H1 (cell line): ENCODE results near the gene SPATA22. TPM values are rescaled to one million over a fixed set of nuclear protein-coding genes. Genes with fewer than 3 reads are reported as not detected.
"Not testable (repeated sequence)": the region's sequence is repeated elsewhere in the genome, so short reads cannot be mapped to it uniquely, and the experiment has no call there.

Experiments used
- CTCF ChIA-PET: fragments of 300-600 bp; sonication (Branson Sonifier 250); formaldehyde crosslinking; loops from one replicate; lab custom pipeline; 2021; ENCODE audit not compliant: partially characterized antibody; lab: Charles Lee
- POLR2A ChIA-PET: fragments of 300-600 bp; sonication (Branson Sonifier 250); formaldehyde crosslinking; loops from one replicate; lab custom pipeline; 2021; ENCODE audit warnings: inconsistent platforms; ENCODE audit not compliant: partially characterized antibody; lab: Charles Lee
- DNase-seq, 2 experiments: peaks; one replicate each; pipeline versions ENCODE4 v3.0.0 to v3.0.0-alpha.2; 2010 to 2022; ENCODE audit warnings: low spot score in 2 of 2, low read depth in 1 of 2, mixed read lengths in 1 of 2
- FAIRE-seq: peaks from 2 replicates; lab custom pipeline; 2011; peaks lifted over from hg19 to GRCh38; lab: Jason Lieb, UNC
- H2AFZ ChIP-seq: 2 replicates; pipeline ENCODE4 v1.8.1; 2012; ENCODE audit warnings: low read length, inconsistent platforms
- H2AK5ac ChIP-seq: 2 replicates; pipeline ENCODE4 v1.6.1; 2013; ENCODE audit warnings: low read depth, low read length
- H2BK120ac ChIP-seq: replicated peaks from 2 replicates; pipeline ENCODE3; 2013; ENCODE audit warnings: low read depth, low read length, inconsistent platforms
- H2BK12ac ChIP-seq: 2 replicates; pipeline ENCODE4 v1.6.1; 2013; ENCODE audit warnings: low read depth, low read length
- H2BK15ac ChIP-seq: 2 replicates; pipeline ENCODE4 v1.6.1; 2013; ENCODE audit warnings: low read length
- H2BK20ac ChIP-seq: 2 replicates; pipeline ENCODE4 v1.6.1; 2013; ENCODE audit warnings: low read length
- H2BK5ac ChIP-seq: 2 replicates; pipeline ENCODE4 v1.6.1; 2013; ENCODE audit warnings: low read depth, low read length
- H3K14ac ChIP-seq: 2 replicates; pipeline ENCODE4 v1.6.1; 2013; ENCODE audit warnings: inconsistent platforms; ENCODE audit not compliant: insufficient read length
- H3K18ac ChIP-seq: 2 replicates; pipeline ENCODE4 v1.6.1; 2013; ENCODE audit warnings: low read length; ENCODE audit errors: extremely low read depth
- H3K23ac ChIP-seq: 2 replicates; pipeline ENCODE4 v1.6.1; 2013; ENCODE audit warnings: inconsistent platforms; ENCODE audit not compliant: insufficient read length
- H3K23me2 ChIP-seq: 2 replicates; pipeline ENCODE4 v1.6.1; 2013; ENCODE audit warnings: low read depth, low read length
- H3K27ac ChIP-seq: 2 replicates; pipeline ENCODE4 v1.6.1; 2011; ENCODE audit warnings: low read depth, low read length, inconsistent platforms
- H3K27me3 ChIP-seq, 4 experiments: replicated peaks in 1 of 4; 1 replicate in 1 of 4; 2 replicates in 3 of 4; pipeline versions ENCODE4 v1.6.1 to v1.8.1; 2011 to 2013; ENCODE audit warnings: low read length in 3 of 4, mild to moderate bottlenecking in 3 of 4, inconsistent platforms in 2 of 4, mixed read lengths in 2 of 4, moderate library complexity in 1 of 4; ENCODE audit not compliant: control insufficient read depth in 3 of 4, insufficient read depth in 3 of 4; ENCODE audit errors: extremely low read depth in 1 of 4
- H3K36me3 ChIP-seq, 4 experiments: 2 replicates each; pipeline versions ENCODE4 v1.6.1 to v1.8.1; 2011 to 2013; ENCODE audit warnings: mild to moderate bottlenecking in 4 of 4, low read length in 3 of 4, moderate library complexity in 2 of 4, control low read depth in 1 of 4, inconsistent platforms in 1 of 4; ENCODE audit not compliant: insufficient read depth in 4 of 4, control insufficient read depth in 2 of 4
- H3K4ac ChIP-seq: replicated peaks from 2 replicates; pipeline ENCODE3; 2013; ENCODE audit warnings: low read length, low read depth, mixed read lengths, inconsistent platforms; ENCODE audit not compliant: insufficient read length
- H3K4me1 ChIP-seq, 4 experiments: replicated peaks in 1 of 4; 1 replicate in 1 of 4; 2 replicates in 3 of 4; pipeline versions ENCODE4 v1.6.1 to v1.8.1; 2011 to 2013; ENCODE audit warnings: low read length in 3 of 4, inconsistent platforms in 2 of 4, mixed read lengths in 1 of 4; ENCODE audit not compliant: insufficient read depth in 4 of 4, control insufficient read depth in 3 of 4
- H3K4me2 ChIP-seq, 2 experiments: 2 replicates each; pipeline versions ENCODE4 v1.6.1 to v1.8.1; 2011 to 2013; ENCODE audit warnings: low read depth in 2 of 2, low read length in 2 of 2, control low read depth in 1 of 2, inconsistent platforms in 1 of 2, mild to moderate bottlenecking in 1 of 2; ENCODE audit not compliant: insufficient read depth in 1 of 2
- H3K4me3 ChIP-seq, 4 experiments: fragments of 200-600, 300-600 bp in 1 of 4; sonication (generic), shearing (Covaris generic), sonication (Bioruptor Twin) in 1 of 4; 2 replicates each; pipeline versions ENCODE4 v1.5.1 to v1.8.1; 2011 to 2016; ENCODE audit warnings: low read length in 4 of 4, low read depth in 3 of 4, control low read depth in 2 of 4, inconsistent platforms in 2 of 4, mild to moderate bottlenecking in 2 of 4, mixed read lengths in 1 of 4, moderate library complexity in 1 of 4; ENCODE audit not compliant: insufficient read depth in 2 of 4; ENCODE audit errors: extremely low read depth in 1 of 4
- H3K56ac ChIP-seq: replicated peaks from 2 replicates; pipeline ENCODE3; 2013; ENCODE audit warnings: low read depth, mild to moderate bottlenecking, mixed read lengths, low read length, inconsistent platforms; ENCODE audit not compliant: insufficient read length
- H3K79me1 ChIP-seq: 2 replicates; pipeline ENCODE4 v1.6.1; 2013; ENCODE audit warnings: low read depth, low read length, control low read depth
- H3K79me2 ChIP-seq, 2 experiments: 2 replicates each; pipeline versions ENCODE4 v1.6.1 to v1.8.1; 2012 to 2013; ENCODE audit warnings: low read length in 2 of 2, mild to moderate bottlenecking in 2 of 2, inconsistent platforms in 1 of 2; ENCODE audit not compliant: insufficient read depth in 2 of 2, control insufficient read depth in 1 of 2
- H3K9ac ChIP-seq, 4 experiments: replicated peaks in 1 of 4; 1 replicate in 1 of 4; 2 replicates in 3 of 4; pipeline versions ENCODE4 v1.6.1 to v1.8.1; 2011 to 2013; ENCODE audit warnings: low read depth in 3 of 4, low read length in 3 of 4, control low read depth in 2 of 4, mild to moderate bottlenecking in 2 of 4, moderate library complexity in 2 of 4, inconsistent platforms in 1 of 4; ENCODE audit errors: extremely low read depth in 1 of 4
- H3K9me3 ChIP-seq, 2 experiments: 2 replicates each; pipeline versions ENCODE4 v1.6.1 to v1.8.1; 2012 to 2013; ENCODE audit warnings: mild to moderate bottlenecking in 2 of 2, moderate library complexity in 2 of 2, control low read depth in 1 of 2, inconsistent platforms in 1 of 2, low read depth in 1 of 2, low read length in 1 of 2, mixed read lengths in 1 of 2; ENCODE audit not compliant: insufficient read depth in 2 of 2
- H4K20me1 ChIP-seq, 2 experiments: replicated peaks in 1 of 2; 2 replicates each; pipeline versions ENCODE3 to v1.8.1; 2011 to 2013; ENCODE audit warnings: inconsistent platforms in 2 of 2, low read length in 2 of 2, mild to moderate bottlenecking in 1 of 2; ENCODE audit not compliant: insufficient read depth in 2 of 2, control insufficient read depth in 1 of 2
- H4K5ac ChIP-seq: 2 replicates; pipeline ENCODE4 v1.6.1; 2013; ENCODE audit warnings: low read length, low read depth, mixed read lengths, inconsistent platforms; ENCODE audit not compliant: insufficient read length
- H4K8ac ChIP-seq: 2 replicates; pipeline ENCODE4 v1.8.0; 2013; ENCODE audit warnings: mild to moderate bottlenecking, moderate library complexity, low read length, inconsistent platforms; ENCODE audit not compliant: insufficient read depth; ENCODE audit errors: extremely low read depth
- H4K91ac ChIP-seq: replicated peaks from 2 replicates; pipeline ENCODE3; 2013; ENCODE audit warnings: low read length, mixed read lengths, inconsistent platforms; ENCODE audit not compliant: insufficient read length
- MAX ChIP-seq: IDR thresholded peaks from 2 replicates; pipeline ENCODE4 v1.6.1; 2012; ENCODE audit warnings: inconsistent platforms
- YY1 ChIP-seq: IDR thresholded peaks from 2 replicates; pipeline ENCODE4 v1.6.1; 2011; ENCODE audit warnings: low read depth, mild to moderate bottlenecking, low read length
- WGBS, 2 experiments: shearing (Covaris generic) in 1 of 2; methylation state at CpG; one replicate each; pipeline versions ENCODE4 v1.1.6 to v1.1.7; 2013 to 2015; ENCODE audit warnings: low lambda C conversion rate in 2 of 2, mixed read lengths in 2 of 2, inconsistent platforms in 1 of 2, low coverage in 1 of 2, missing lambda C conversion rate in 1 of 2; ENCODE audit not compliant: insufficient replicate concordance in 2 of 2, insufficient coverage in 1 of 2, insufficient read length in 1 of 2; ENCODE audit errors: extremely low coverage in 1 of 2, missing lambda C conversion rate in 1 of 2; 5-methylcytosine and 5-hydroxymethylcytosine counted together
- polyA plus RNA-seq, 7 experiments: library from polyadenylated mRNA; depleted of rRNA in 3 of 7; stranded (reverse) in 5 of 7; unstranded in 2 of 7; fragments of >200 nt in 5 of 7; fragments of 200-250 nt in 2 of 7; gene quantifications; 1 replicate in 5 of 7; 2 replicates in 1 of 7; 4 replicates in 1 of 7; pipeline versions ENCODE4 v1.2.1 to v1.2.3, GENCODE V29; 2011 to 2013; ENCODE audit warnings: missing spikeins in 2 of 7, mixed read lengths in 2 of 7
- total RNA-seq: library from RNA; stranded (reverse); fragmentation: NEBNext Ultra II Directional; extraction: Animal tissue kit (Norgen Biotek cat#: 25700); gene quantifications from 2 replicates; pipeline ENCODE4 v1.2.1, GENCODE V29; 2021

The SPATA22 gene
- total and polyA plus RNA-seq, 2 of the 8 experiments (the other 6 are each of a cell fraction or from before 2014, with no cell fraction given) = 0.06 TPM; not detected in 1

- H3K23ac ChIP-seq, H4K91ac ChIP-seq, POLR2A ChIA-PET, H2BK5ac ChIP-seq, H4K20me1 ChIP-seq, H4K8ac ChIP-seq, H3K9me3 ChIP-seq, H2AFZ ChIP-seq, CTCF ChIA-PET, H4K5ac ChIP-seq, H3K27me3 ChIP-seq, H2BK12ac ChIP-seq, H2BK120ac ChIP-seq, H3K79me1 ChIP-seq, H3K4ac ChIP-seq, H3K56ac ChIP-seq, H3K36me3 ChIP-seq, H2AK5ac ChIP-seq, H2BK20ac ChIP-seq, H3K4me1 ChIP-seq, H3K4me2 ChIP-seq, H3K18ac ChIP-seq, H3K23me2 ChIP-seq, H3K27ac ChIP-seq, H3K9ac ChIP-seq, H2BK15ac ChIP-seq, H3K14ac ChIP-seq, H3K79me2 ChIP-seq, H3K4me3 ChIP-seq: not testable (repeated sequence)
- 78% methylated on average over 7 of the region's 7 CpGs; no CpG with 5 or more reads in 1 of the 2 experiments for WGBS, 2 experiments
- FAIRE-seq (peak; percentile 82), DNase-seq (peak in 1 of 2 experiments; percentile 65)
- TF ChIP-seq YY1 (peak; percentile 56; the same call in 1 of the 2 replicates), MAX (0 out of 2 replicates have a peak, but pooled peaks have one; percentile 24)
Observed at GRCh38 chr17:3433215-3433614, 38.4 kb downstream of the SPATA22 start.
